ENCODE data around the gene EFS. TPM values are rescaled to one million over a fixed set of nuclear protein-coding genes. Genes with fewer than 3 reads are reported as not detected.

EFS gene
- total and polyA plus RNA-seq, 2 of the 8 experiments (the other 6 are each of a cell fraction or from before 2014, with no cell fraction given), result 27.8 to 28.6 TPM

- Histone ChIP-seq H4K5ac (ENCODE audit: insufficient read length, low read depth, low read length) (no peak overlapping the region), H3K27me3 (replicated peaks in 1 of 4; ENCODE audit: control insufficient read depth in 3 of 4, extremely low read depth in 1 of 4, insufficient read depth in 3 of 4, low read length in 3 of 4) (no peaks in the 10 kb centered on the region), H3K79me1 (ENCODE audit: low read depth, low read length) (peaks cover 10% of the 10 kb centered on the region; the same call in 1 of the 2 replicates), H3K23ac (ENCODE audit: insufficient read length) (no peak overlapping the region), H2BK15ac (ENCODE audit: low read length) (no peak overlapping the region), H3K9ac (replicated peaks in 1 of 4; ENCODE audit: extremely low read depth in 1 of 4, low read depth in 3 of 4, low read length in 3 of 4) (no peak overlapping the region), H2BK20ac (ENCODE audit: low read length) (no peak overlapping the region), H3K4me2 (ENCODE audit: insufficient read depth in 1 of 2, low read depth in 2 of 2, low read length in 2 of 2) (no peak overlapping the region), H2AFZ (ENCODE audit: low read length) (no peak overlapping the region), H3K23me2 (ENCODE audit: low read depth, low read length) (peaks cover 10% of the 10 kb centered on the region), H3K36me3 (ENCODE audit: control insufficient read depth in 2 of 4, insufficient read depth in 4 of 4, low read length in 3 of 4) (peaks cover 9 to 35% (median 24%) of the 10 kb centered on the region in 4 experiments; a peak in 7 of 8 replicates), H2BK120ac (replicated peaks; ENCODE audit: low read depth, low read length) (no peak overlapping the region), H4K20me1 (replicated peaks in 1 of 2; ENCODE audit: control insufficient read depth in 1 of 2, insufficient read depth in 2 of 2, low read length in 2 of 2) (no peaks in the 10 kb centered on the region), H3K4me1 (replicated peaks in 1 of 4; ENCODE audit: control insufficient read depth in 3 of 4, insufficient read depth in 4 of 4, low read length in 3 of 4) (peaks cover 0 to 6% (median 2%) of the 10 kb centered on the region in 4 experiments; a peak in 6 of 7 replicates), H3K27ac (ENCODE audit: low read depth, low read length) (no peak overlapping the region), H3K79me2 (ENCODE audit: control insufficient read depth in 1 of 2, insufficient read depth in 2 of 2, low read length in 2 of 2) (peaks cover 11 to 17% of the 10 kb centered on the region in 2 experiments), H3K56ac (replicated peaks; ENCODE audit: insufficient read length, low read depth, low read length) (no peak overlapping the region), H2BK5ac (ENCODE audit: low read depth, low read length) (no peak overlapping the region), H2AK5ac (ENCODE audit: low read depth, low read length) (no peak overlapping the region), H3K18ac (ENCODE audit: extremely low read depth, low read length) (no peak overlapping the region), H3K14ac (ENCODE audit: insufficient read length) (no peak overlapping the region), H3K4ac (replicated peaks; ENCODE audit: insufficient read length, low read depth, low read length) (no peak overlapping the region), H4K91ac (replicated peaks; ENCODE audit: insufficient read length, low read length) (no peak overlapping the region), H3K9me3 (ENCODE audit: insufficient read depth in 2 of 2, low read depth in 1 of 2, low read length in 1 of 2) (no peaks in the 10 kb centered on the region), H2BK12ac (ENCODE audit: low read depth, low read length) (no peak overlapping the region), H3K4me3 (ENCODE audit: extremely low read depth in 1 of 4, insufficient read depth in 2 of 4, low read depth in 3 of 4, low read length in 4 of 4) (no peak overlapping the region), H4K8ac (ENCODE audit: extremely low read depth, insufficient read depth, low read length) (no peak overlapping the region)
- 97% methylated on average over 5 of the region's 7 CpGs; no CpG with 5 or more reads in 1 of the 2 experiments for WGBS, 2 experiments (ENCODE audit: extremely low coverage in 1 of 2, insufficient coverage in 1 of 2, insufficient read length in 1 of 2, insufficient replicate concordance in 2 of 2, low coverage in 1 of 2, low lambda C conversion rate in 2 of 2, missing lambda C conversion rate in 1 of 2)
- DNase-seq (ENCODE audit: low read depth in 1 of 2, low spot score in 2 of 2) (peak in 1 of 2 experiments; percentile 24), FAIRE-seq (no peak)
- TF ChIP-seq RAD21 (IDR thresholded peaks at IDR 0.05 in 1 of 2, conservative IDR thresholded peaks at IDR 0.05 in 1 of 2; ENCODE audit: low read depth in 2 of 2, low read length in 2 of 2) (no peak), HDAC6 (IDR thresholded peaks at IDR 0.05; ENCODE audit: low read depth, low read length) (no peak)
- POLR2A ChIA-PET (ENCODE audit: partially characterized antibody), result interaction anchor here (0.9 to 4.0 kb wide), 2 partner anchors 21 to 22 kb away, joined by 3 to 21 read pairs; partner anchors contain the start of gene PPP1R3E
- CTCF ChIA-PET (ENCODE audit: partially characterized antibody), result interaction anchor here (0.7 to 3.7 kb wide), 4 partner anchors 21 to 184 kb away, joined by 3 to 27 read pairs (median 3); no protein-coding TSS in a partner anchor
Measured at GRCh38 chr14:23324993-23325392, 40.0 kb downstream of the EFS start.
